GM12873 (cell line): ENCODE measurements around the gene THOC1.

Experiments
- TF ChIP-seq, protein P1 (sequence below): IDR thresholded peaks from 2 replicates; pipeline ENCODE4 v1.5.1; 2012; ENCODE audit warnings: low read depth, mild to moderate bottlenecking, moderate library complexity, low read length, control low read depth; ENCODE audit not compliant: insufficient read depth; ENCODE audit errors: missing control alignments

THOC1 gene

GRCh38 chr18:273525-273924 is 5.7 kb upstream of the THOC1 start:
- TF ChIP-seq, protein P1, sequence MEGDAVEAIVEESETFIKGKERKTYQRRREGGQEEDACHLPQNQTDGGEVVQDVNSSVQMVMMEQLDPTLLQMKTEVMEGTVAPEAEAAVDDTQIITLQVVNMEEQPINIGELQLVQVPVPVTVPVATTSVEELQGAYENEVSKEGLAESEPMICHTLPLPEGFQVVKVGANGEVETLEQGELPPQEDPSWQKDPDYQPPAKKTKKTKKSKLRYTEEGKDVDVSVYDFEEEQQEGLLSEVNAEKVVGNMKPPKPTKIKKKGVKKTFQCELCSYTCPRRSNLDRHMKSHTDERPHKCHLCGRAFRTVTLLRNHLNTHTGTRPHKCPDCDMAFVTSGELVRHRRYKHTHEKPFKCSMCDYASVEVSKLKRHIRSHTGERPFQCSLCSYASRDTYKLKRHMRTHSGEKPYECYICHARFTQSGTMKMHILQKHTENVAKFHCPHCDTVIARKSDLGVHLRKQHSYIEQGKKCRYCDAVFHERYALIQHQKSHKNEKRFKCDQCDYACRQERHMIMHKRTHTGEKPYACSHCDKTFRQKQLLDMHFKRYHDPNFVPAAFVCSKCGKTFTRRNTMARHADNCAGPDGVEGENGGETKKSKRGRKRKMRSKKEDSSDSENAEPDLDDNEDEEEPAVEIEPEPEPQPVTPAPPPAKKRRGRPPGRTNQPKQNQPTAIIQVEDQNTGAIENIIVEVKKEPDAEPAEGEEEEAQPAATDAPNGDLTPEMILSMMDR, result no peak

- TF ChIP-seq, protein P1, result no peak
These were observed 4.8 kb upstream of the THOC1 start for GRCh38 chr18:272650-273049.

GRCh38 chr18:269480-270095 is 1.7 kb upstream of the THOC1 start:
- TF ChIP-seq, protein P1, result no peak

- TF ChIP-seq, protein P1, result no peak
These were observed 513 bp downstream of the THOC1 start for GRCh38 chr18:267380-267687.

GRCh38 chr18:261398-262073 is 6.3 kb downstream of the THOC1 start:
- TF ChIP-seq, protein P1, result no peak

- TF ChIP-seq, protein P1, result no peak
These were observed 7.3 kb downstream of the THOC1 start for GRCh38 chr18:260547-260946.

GRCh38 chr18:255171-255570 is 12.7 kb downstream of the THOC1 start:
- TF ChIP-seq, protein P1, result no peak
